ENCODE results near the gene CERS6.

Gene CERS6

GRCh38 chr2:168706806-168707205 is 250.7 kb downstream of the CERS6 start:
- Histone ChIP-seq H3K9me3 (ENCODE audit: control insufficient read depth, low read depth, low read length) (no peaks in the 10 kb centered on the region), H3K27ac (ENCODE audit: low read length) (no peak overlapping the region), H3K36me3 (ENCODE audit: control insufficient read depth, low read depth, low read length) (no peaks in the 10 kb centered on the region), H3K4me3 (ENCODE audit: low read length) (no peak overlapping the region), H3K9ac (ENCODE audit: low read length) (no peak overlapping the region), H3K4me1 (ENCODE audit: control insufficient read depth, low read depth, low read length) (no peaks in the 10 kb centered on the region), H3K27me3 (ENCODE audit: control insufficient read depth, insufficient read depth, low read length) (no peaks in the 10 kb centered on the region)

GRCh38 chr2:168708080-168708479 is 252.0 kb downstream of the CERS6 start:
- no peaks in the 10 kb centered on the region for H3K27me3 ChIP-seq (ENCODE audit: control insufficient read depth, insufficient read depth, low read length)
- no peaks in the 10 kb centered on the region for H3K36me3 ChIP-seq (ENCODE audit: control insufficient read depth, low read depth, low read length)
- no peak overlapping the region for H3K4me3 ChIP-seq (ENCODE audit: low read length)
- no peaks in the 10 kb centered on the region for H3K9me3 ChIP-seq (ENCODE audit: control insufficient read depth, low read depth, low read length)
- no peak overlapping the region for H3K9ac ChIP-seq (ENCODE audit: low read length)
- no peak overlapping the region for H3K27ac ChIP-seq (ENCODE audit: low read length)
- no peaks in the 10 kb centered on the region for H3K4me1 ChIP-seq (ENCODE audit: control insufficient read depth, low read depth, low read length)

- H3K9me3 ChIP-seq (ENCODE audit: control insufficient read depth, low read depth, low read length) = no peaks in the 10 kb centered on the region
- H3K4me1 ChIP-seq (ENCODE audit: control insufficient read depth, low read depth, low read length) = no peaks in the 10 kb centered on the region
- H3K36me3 ChIP-seq (ENCODE audit: control insufficient read depth, low read depth, low read length) = no peaks in the 10 kb centered on the region
- no peaks in the 10 kb centered on the region for H3K27me3 ChIP-seq (ENCODE audit: control insufficient read depth, insufficient read depth, low read length)
- no peak overlapping the region for H3K9ac ChIP-seq (ENCODE audit: low read length)
- H3K4me3 ChIP-seq (ENCODE audit: low read length) = no peak overlapping the region
- no peak overlapping the region for H3K27ac ChIP-seq (ENCODE audit: low read length)
These were observed 254.8 kb downstream of the CERS6 start for GRCh38 chr2:168710754-168711467.

GRCh38 chr2:168712053-168712452 is 256.0 kb downstream of the CERS6 start:
- H3K9ac ChIP-seq (ENCODE audit: low read length) = no peak overlapping the region
- H3K27me3 ChIP-seq (ENCODE audit: control insufficient read depth, insufficient read depth, low read length) = no peaks in the 10 kb centered on the region
- no peak overlapping the region for H3K27ac ChIP-seq (ENCODE audit: low read length)
- no peak overlapping the region for H3K4me3 ChIP-seq (ENCODE audit: low read length)
- no peaks in the 10 kb centered on the region for H3K9me3 ChIP-seq (ENCODE audit: control insufficient read depth, low read depth, low read length)
- H3K36me3 ChIP-seq (ENCODE audit: control insufficient read depth, low read depth, low read length) = no peaks in the 10 kb centered on the region
- no peaks in the 10 kb centered on the region for H3K4me1 ChIP-seq (ENCODE audit: control insufficient read depth, low read depth, low read length)

GRCh38 chr2:168713325-168713724 is 257.3 kb downstream of the CERS6 start:
- H3K27ac ChIP-seq (ENCODE audit: low read length) = no peak overlapping the region
- no peaks in the 10 kb centered on the region for H3K36me3 ChIP-seq (ENCODE audit: control insufficient read depth, low read depth, low read length)
- H3K27me3 ChIP-seq (ENCODE audit: control insufficient read depth, insufficient read depth, low read length) = no peaks in the 10 kb centered on the region
- no peaks in the 10 kb centered on the region for H3K9me3 ChIP-seq (ENCODE audit: control insufficient read depth, low read depth, low read length)
- H3K4me1 ChIP-seq (ENCODE audit: control insufficient read depth, low read depth, low read length) = no peaks in the 10 kb centered on the region
- H3K9ac ChIP-seq (ENCODE audit: low read length) = no peak overlapping the region
- no peak overlapping the region for H3K4me3 ChIP-seq (ENCODE audit: low read length)

GRCh38 chr2:168715849-168716248 is 259.8 kb downstream of the CERS6 start:
- no peak overlapping the region for H3K4me3 ChIP-seq (ENCODE audit: low read length)
- no peaks in the 10 kb centered on the region for H3K4me1 ChIP-seq (ENCODE audit: control insufficient read depth, low read depth, low read length)
- H3K9ac ChIP-seq (ENCODE audit: low read length) = no peak overlapping the region
- no peak overlapping the region for H3K27ac ChIP-seq (ENCODE audit: low read length)
- H3K27me3 ChIP-seq (ENCODE audit: control insufficient read depth, insufficient read depth, low read length) = no peaks in the 10 kb centered on the region
- no peaks in the 10 kb centered on the region for H3K36me3 ChIP-seq (ENCODE audit: control insufficient read depth, low read depth, low read length)
- H3K9me3 ChIP-seq (ENCODE audit: control insufficient read depth, low read depth, low read length) = no peaks in the 10 kb centered on the region

GRCh38 chr2:168716839-168717238 is 260.8 kb downstream of the CERS6 start:
- H3K27me3 ChIP-seq (ENCODE audit: control insufficient read depth, insufficient read depth, low read length) = no peaks in the 10 kb centered on the region
- no peaks in the 10 kb centered on the region for H3K9me3 ChIP-seq (ENCODE audit: control insufficient read depth, low read depth, low read length)
- H3K9ac ChIP-seq (ENCODE audit: low read length) = no peak overlapping the region
- H3K36me3 ChIP-seq (ENCODE audit: control insufficient read depth, low read depth, low read length) = no peaks in the 10 kb centered on the region
- no peak overlapping the region for H3K27ac ChIP-seq (ENCODE audit: low read length)
- no peaks in the 10 kb centered on the region for H3K4me1 ChIP-seq (ENCODE audit: control insufficient read depth, low read depth, low read length)
- H3K4me3 ChIP-seq (ENCODE audit: low read length) = no peak overlapping the region

GRCh38 chr2:168717790-168718502 is 261.9 kb downstream of the CERS6 start:
- Histone ChIP-seq H3K9ac (ENCODE audit: low read length) (no peak overlapping the region), H3K27ac (ENCODE audit: low read length) (no peak overlapping the region), H3K4me1 (ENCODE audit: control insufficient read depth, low read depth, low read length) (no peaks in the 10 kb centered on the region), H3K27me3 (ENCODE audit: control insufficient read depth, insufficient read depth, low read length) (no peaks in the 10 kb centered on the region), H3K4me3 (ENCODE audit: low read length) (no peak overlapping the region), H3K9me3 (ENCODE audit: control insufficient read depth, low read depth, low read length) (no peaks in the 10 kb centered on the region), H3K36me3 (ENCODE audit: control insufficient read depth, low read depth, low read length) (no peaks in the 10 kb centered on the region)

GRCh38 chr2:168718622-168719021 is 262.6 kb downstream of the CERS6 start:
- H3K4me1 ChIP-seq (ENCODE audit: control insufficient read depth, low read depth, low read length) = no peaks in the 10 kb centered on the region
- no peaks in the 10 kb centered on the region for H3K36me3 ChIP-seq (ENCODE audit: control insufficient read depth, low read depth, low read length)
- no peaks in the 10 kb centered on the region for H3K9me3 ChIP-seq (ENCODE audit: control insufficient read depth, low read depth, low read length)
- no peak overlapping the region for H3K9ac ChIP-seq (ENCODE audit: low read length)
- H3K27ac ChIP-seq (ENCODE audit: low read length) = no peak overlapping the region
- no peaks in the 10 kb centered on the region for H3K27me3 ChIP-seq (ENCODE audit: control insufficient read depth, insufficient read depth, low read length)
- H3K4me3 ChIP-seq (ENCODE audit: low read length) = no peak overlapping the region

GRCh38 chr2:168719446-168719845 is 263.4 kb downstream of the CERS6 start:
- Histone ChIP-seq H3K4me1 (ENCODE audit: control insufficient read depth, low read depth, low read length) (no peaks in the 10 kb centered on the region), H3K27ac (ENCODE audit: low read length) (no peak overlapping the region), H3K27me3 (ENCODE audit: control insufficient read depth, insufficient read depth, low read length) (no peaks in the 10 kb centered on the region), H3K9ac (ENCODE audit: low read length) (no peak overlapping the region), H3K4me3 (ENCODE audit: low read length) (no peak overlapping the region), H3K36me3 (ENCODE audit: control insufficient read depth, low read depth, low read length) (no peaks in the 10 kb centered on the region), H3K9me3 (ENCODE audit: control insufficient read depth, low read depth, low read length) (no peaks in the 10 kb centered on the region)

- Histone ChIP-seq H3K36me3 (ENCODE audit: control insufficient read depth, low read depth, low read length) (no peaks in the 10 kb centered on the region), H3K27me3 (ENCODE audit: control insufficient read depth, insufficient read depth, low read length) (no peaks in the 10 kb centered on the region), H3K9me3 (ENCODE audit: control insufficient read depth, low read depth, low read length) (no peaks in the 10 kb centered on the region), H3K9ac (ENCODE audit: low read length) (no peak overlapping the region), H3K4me1 (ENCODE audit: control insufficient read depth, low read depth, low read length) (no peaks in the 10 kb centered on the region), H3K4me3 (ENCODE audit: low read length) (no peak overlapping the region), H3K27ac (ENCODE audit: low read length) (no peak overlapping the region)
These were observed 266.5 kb downstream of the CERS6 start for GRCh38 chr2:168722592-168722991.

All from iPS-18a (cell line).